ENCODE measurements around the gene CEP170B. TPM values are rescaled to one million over a fixed set of nuclear protein-coding genes. Genes with fewer than 3 reads are reported as not detected.

CEP170B gene
- total RNA-seq (2011; cell fraction: chromatin; rRNA removed; ENCODE audit: low replicate concordance): 12.4 and 32.4 TPM in 2 replicates
- 19.7 and 19.8 TPM in 2 replicates for total RNA-seq (2011; cell fraction: nucleolus; rRNA removed)
- 9.8 and 13.9 TPM in 2 replicates for total RNA-seq (2011; cell fraction: nucleoplasm; rRNA removed)
- total RNA-seq (2014; rRNA removed) (3.6 and 4.8 TPM in 2 replicates), total RNA-seq (2014; rRNA removed; fragmentation: Illumina TruSeq; extraction: Trizol) (0.99 and 1.2 TPM in 2 replicates), total RNA-seq (2015; rRNA removed; fragmentation: Illumina TruSeq; extraction: Trizol) (2.9 and 3.5 TPM in 2 replicates), total RNA-seq (2021) (7.5 and 10.2 TPM in 2 replicates), polyA plus RNA-seq (2011; rRNA removed) (2.2 and 2.7 TPM in 2 replicates), polyA plus RNA-seq (2014; fragmentation: Illumina TruSeq; extraction: Trizol) (1.7 and 4.1 TPM in 2 replicates), polyA plus RNA-seq (2014; fragmentation: Nextera tagmentation; extraction: Ambion mirVana) (under 1 TPM; 0.01 to 0.03 TPM), polyA plus RNA-seq (2014; rRNA removed) (7.6 and 8.9 TPM in 2 replicates), polyA minus RNA-seq (2011; rRNA and poly(A)+ RNA removed) (0.72 and 1.6 TPM in 2 replicates), Bru-seq, nascent RNA (percentile 55 among the genes with signal in this experiment), BruChase-seq, experiment 1, labeled RNA remaining after a 2-hour chase (percentile 51 among the genes with signal in this experiment), BruChase-seq, experiment 2, labeled RNA remaining after a 6-hour chase (percentile 57 among the genes with signal in this experiment)
- polyA plus RNA-seq (2011; cell fraction: cytosol; rRNA removed): 2.4 and 6.4 TPM in 2 replicates
- 10.4 and 24.0 TPM in 2 replicates for polyA plus RNA-seq (2011; cell fraction: nucleus; rRNA removed)
- polyA plus RNA-seq (2012): 5.5 and 6.7 TPM in 2 replicates
- 1.9 and 2.7 TPM in 2 replicates for polyA minus RNA-seq (2011; cell fraction: cytosol; rRNA and poly(A)+ RNA removed)
- 3.1 and 3.4 TPM in 2 replicates for polyA minus RNA-seq (2011; cell fraction: nucleus; rRNA and poly(A)+ RNA removed)
- long read RNA-seq, experiment 1, partial matches to known transcripts: 3 of 16 reads
- long read RNA-seq, experiment 1, other reads (novel, unspliced or antisense): 13 of 16 reads
- long read RNA-seq, experiment 2, partial matches to known transcripts: 7 of 12 reads
- long read RNA-seq, experiment 2, other reads (novel, unspliced or antisense): 5 of 12 reads
- long read RNA-seq, experiment 3: 0 reads

DNA sequence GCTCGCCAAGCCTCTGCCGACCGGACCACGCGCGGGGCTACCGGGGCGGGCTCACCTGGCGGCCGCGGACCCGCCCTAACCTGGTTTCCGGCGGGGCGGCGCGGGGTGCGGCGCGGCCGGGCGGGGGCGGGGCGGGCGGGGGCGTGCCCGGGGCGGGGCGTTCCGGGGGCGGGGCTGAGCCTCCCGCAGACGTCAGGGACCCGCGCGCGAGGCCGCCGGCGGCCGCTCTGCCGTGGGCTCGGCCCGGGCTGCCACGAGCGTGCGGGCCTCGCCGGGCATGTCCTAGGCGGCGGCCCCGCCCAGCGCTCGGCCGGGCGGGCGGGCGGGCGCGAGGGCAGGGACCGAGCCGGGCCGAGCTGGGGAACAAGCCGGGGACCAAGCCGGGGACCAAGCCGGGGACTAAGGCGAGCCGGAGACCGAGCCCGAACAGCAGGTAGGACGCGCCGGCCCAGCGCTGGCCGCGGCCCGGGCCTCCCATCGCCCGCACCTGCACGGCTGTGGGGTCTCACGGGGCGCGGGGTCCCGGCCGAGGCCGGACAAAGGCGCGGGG is at the start of gene CEP170B:
CEP170B (plus strand) TSS at position 188 of the 550 bp plus-strand sequence. CDS start 3,183 bp downstream, outside the sequence.
- ChIA-PET CTCF (ENCODE audit: low intra/inter-chr PET ratio) (no interaction called here), POLR2A (no interaction called here)
- FAIRE-seq: no peak
- Histone ChIP-seq H3K9me3 (replicated peaks; ENCODE audit: control insufficient read depth, insufficient read depth, low read depth, low read length) (no peaks in the 10 kb centered on the region), H2AFZ (ENCODE audit: low read depth, low read length) (peak within 1 kb of the TSS; percentile 83), H3K9me1 (ENCODE audit: control insufficient read depth, insufficient read depth, low read length) (peaks cover 3% of the 10 kb centered on the region), H3K9ac (ENCODE audit: insufficient read depth in 1 of 2, low read depth in 2 of 2, low read length in 2 of 2) (peak within 1 kb of the TSS; percentile 62 to 91; a peak in 3 of 4 replicates), H3K27ac (ENCODE audit: extremely low read depth, low read depth, low read length) (peak within 1 kb of the TSS; percentile 70), H3K36me3 (ENCODE audit: control insufficient read depth, insufficient read depth, low read length) (no peaks in the 10 kb centered on the region), H3K27me3 (ENCODE audit: control insufficient read depth in 2 of 2, insufficient read depth in 2 of 2, low read length in 2 of 2) (no peaks in the 10 kb centered on the region), H3K4me2 (ENCODE audit: insufficient read depth, low read length) (peak within 1 kb of the TSS; percentile 70), H3K4me3 (peak within 1 kb of the TSS; percentile 63), H3K79me2 (ENCODE audit: control insufficient read depth, insufficient read depth, low read length) (peaks cover 17% of the 10 kb centered on the region), H4K20me1 (replicated peaks; ENCODE audit: control insufficient read depth, insufficient read depth, low read length) (0 out of 2 replicates have a peak, but pooled peaks cover 9% of the 10 kb centered on the region), H3K4me1 (replicated peaks in 1 of 2; ENCODE audit: control insufficient read depth in 2 of 2, insufficient read depth in 2 of 2, low read length in 2 of 2) (peaks cover 0 to 50% of the 10 kb centered on the region in 2 experiments; a peak in 3 of 5 replicates)
- DNase-seq (ENCODE audit: extremely low read depth in 1 of 4, low spot score in 3 of 4): peak; percentile 40 to 87 (median 86)
- peak; percentile 62 for ATAC-seq
- TF ChIP-seq SAFB (IDR thresholded peaks at IDR 0.05; ENCODE audit: borderline replicate concordance, low read depth, low read length): 0 out of 2 replicates have a peak, but pooled peaks have one; percentile 34
- TF ChIP-seq, protein P1, sequence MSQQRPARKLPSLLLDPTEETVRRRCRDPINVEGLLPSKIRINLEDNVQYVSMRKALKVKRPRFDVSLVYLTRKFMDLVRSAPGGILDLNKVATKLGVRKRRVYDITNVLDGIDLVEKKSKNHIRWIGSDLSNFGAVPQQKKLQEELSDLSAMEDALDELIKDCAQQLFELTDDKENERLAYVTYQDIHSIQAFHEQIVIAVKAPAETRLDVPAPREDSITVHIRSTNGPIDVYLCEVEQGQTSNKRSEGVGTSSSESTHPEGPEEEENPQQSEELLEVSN (IDR thresholded peaks at IDR 0.05; ENCODE audit: borderline replicate concordance in 1 of 2, extremely low read depth in 1 of 2, insufficient read depth in 1 of 2, insufficient read length in 1 of 2, low read depth in 1 of 2, low read length in 1 of 2, poor library complexity in 1 of 2, severe bottlenecking in 1 of 2): peak in 1 of 2 experiments; percentile 25
- TF ChIP-seq ZBTB7A (IDR thresholded peaks at IDR 0.05; ENCODE audit: borderline replicate concordance, control insufficient read depth, low read depth, low read length): peak; percentile 11; the same call in 1 of the 2 replicates
- TF ChIP-seq EP300 (IDR thresholded peaks at IDR 0.05; ENCODE audit: low read length): no peak
- 0 out of 2 replicates have a peak, but pooled peaks have one; percentile 19 for TF ChIP-seq PHF8 (IDR thresholded peaks at IDR 0.05; ENCODE audit: borderline replicate concordance, low read length)
- TF ChIP-seq DIDO1 (tag; IDR thresholded peaks at IDR 0.05; ENCODE audit: low read depth): no peak
- TF ChIP-seq GABPA (tag; conservative IDR thresholded peaks at IDR 0.05; ENCODE audit: low read depth): 0 out of 2 replicates have a peak, but pooled peaks have one; percentile 42
- no peak for TF ChIP-seq SREBF2 (CRISPR knock-in tag; IDR thresholded peaks at IDR 0.05)
- TF ChIP-seq ELF4 (CRISPR knock-in tag; IDR thresholded peaks at IDR 0.05): no peak
- intact Hi-C loops (cut with micrococcal nuclease): no loop called here
- in situ Hi-C loops (cut with MboI): no loop called here
- WGBS (ENCODE audit: insufficient coverage, low coverage, missing lambda C conversion rate): no CpG with 5 or more reads among the region's 88 CpGs
- no TSS peak for BruUV-seq (replicated peaks)

Data from K562 (cell line).